Left renal pelvis (tissue), 4 donors: ENCODE measurements around the gene NEIL3. TPM values are rescaled to one million over a fixed set of nuclear protein-coding genes. Genes with fewer than 3 reads are reported as not detected.

Experiments
- DNase-seq, 4 donors: peaks; one replicate each; pipeline ENCODE4 v3.0.0-alpha.2; 2013; ENCODE audit warnings: low read depth in 4 of 4, low spot score in 3 of 4
- polyA plus RNA-seq, 4 donors: library from polyadenylated mRNA; unstranded; fragments of 120-200 nt; gene quantifications; one replicate each; pipeline ENCODE4 v1.2.1, GENCODE V29; 2013; ENCODE audit not compliant: insufficient read length in 4 of 4

Gene NEIL3
- polyA plus RNA-seq, 4 donors: 5.2 to 7.7 (median 6.1) TPM

- DNase-seq: no peak
These were observed 47.2 kb downstream of the NEIL3 start for GRCh38 chr4:177356921-177357320.

- DNase-seq: no peak
These were observed 57.7 kb downstream of the NEIL3 start for GRCh38 chr4:177367336-177367735.

DNA sequence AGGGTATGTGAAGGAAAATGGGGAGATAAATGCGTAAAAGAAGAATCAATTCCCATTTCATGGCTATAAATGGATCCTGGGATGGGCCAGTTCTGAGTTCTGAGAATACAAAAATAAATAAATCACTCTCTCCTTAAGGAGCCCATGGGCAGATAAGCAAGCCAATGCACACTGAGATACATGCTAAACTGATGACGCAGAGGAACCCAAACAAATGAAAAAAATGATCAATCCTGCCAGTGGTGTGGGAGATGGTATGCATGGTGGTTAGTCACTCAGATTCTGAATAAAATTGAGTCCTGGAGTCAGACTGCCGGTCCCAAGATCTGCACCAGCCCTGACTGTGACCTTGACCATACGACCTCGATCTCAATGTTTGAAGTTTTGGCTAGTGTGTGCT is 59.7 kb downstream of the NEIL3 start:
- DNase-seq: no peak

GRCh38 chr4:177371461-177371860 is 61.8 kb downstream of the NEIL3 start:
- no peak for DNase-seq

GRCh38 chr4:177374966-177375365 is 65.3 kb downstream of the NEIL3 start:
- no peak for DNase-seq

GRCh38 chr4:177375372-177375771 is 65.7 kb downstream of the NEIL3 start:
- DNase-seq: no peak

GRCh38 chr4:177376024-177376423 is 66.3 kb downstream of the NEIL3 start:
- DNase-seq: no peak

- no peak for DNase-seq
These were observed 71.1 kb downstream of the NEIL3 start for GRCh38 chr4:177380730-177381287.

DNA sequence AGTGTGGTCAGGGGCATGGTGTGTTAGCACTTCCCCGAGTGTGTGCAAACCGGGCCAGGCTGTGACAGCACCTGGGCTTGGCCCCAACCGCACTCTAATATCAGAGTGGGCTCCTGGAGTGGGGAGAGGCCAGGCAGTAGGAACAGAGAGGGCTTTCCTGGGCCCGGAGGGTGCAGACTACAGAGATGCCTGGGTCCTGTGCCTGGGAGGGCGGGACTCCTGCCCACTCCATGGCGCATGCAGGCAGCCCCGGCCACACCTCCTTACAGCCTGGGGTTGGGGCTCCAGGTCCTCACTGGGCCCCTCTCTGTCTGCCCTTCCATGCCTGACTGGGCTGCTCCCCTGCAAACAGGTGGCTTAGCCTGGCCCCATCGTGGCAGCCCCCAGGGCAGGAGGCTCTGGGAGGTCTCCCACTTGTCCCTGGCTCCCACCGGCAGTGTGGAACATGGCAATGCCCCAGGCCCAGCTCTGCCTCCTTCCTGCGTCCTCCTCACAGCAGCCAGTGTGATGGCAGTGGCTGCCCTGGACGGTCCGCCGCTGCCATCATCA is 72.2 kb downstream of the NEIL3 start:
- no peak for DNase-seq

GRCh38 chr4:177384856-177385397 is 75.3 kb downstream of the NEIL3 start:
- no peak for DNase-seq

GRCh38 chr4:177385576-177386277 is 76.1 kb downstream of the NEIL3 start:
- no peak for DNase-seq

DNA sequence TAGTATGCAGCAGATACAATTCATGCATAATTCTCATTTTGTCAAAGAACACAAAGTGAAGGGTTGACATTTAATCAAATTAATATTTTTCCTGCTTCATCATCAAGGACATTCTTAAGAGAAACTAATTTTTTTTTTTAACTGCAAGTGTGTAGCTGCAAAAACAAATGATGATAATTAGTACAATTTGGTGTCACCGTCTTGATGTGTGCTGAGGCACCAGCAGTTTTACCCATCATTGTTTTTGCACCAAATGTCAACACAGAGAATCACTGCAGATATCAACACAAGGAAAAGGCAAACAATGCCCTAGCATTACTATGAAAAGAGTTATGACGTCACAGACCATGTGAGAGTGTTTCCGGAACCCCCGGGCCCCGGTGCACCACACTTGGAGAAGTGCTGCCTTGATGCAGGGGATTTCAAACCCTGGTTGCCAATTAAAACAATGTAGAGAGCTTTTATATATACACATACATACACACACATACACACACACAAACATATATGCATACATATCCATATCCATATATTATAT is 76.7 kb downstream of the NEIL3 start:
- DNase-seq: no peak

- DNase-seq: no peak
These were observed 81.6 kb downstream of the NEIL3 start for GRCh38 chr4:177391287-177391686.

DNA sequence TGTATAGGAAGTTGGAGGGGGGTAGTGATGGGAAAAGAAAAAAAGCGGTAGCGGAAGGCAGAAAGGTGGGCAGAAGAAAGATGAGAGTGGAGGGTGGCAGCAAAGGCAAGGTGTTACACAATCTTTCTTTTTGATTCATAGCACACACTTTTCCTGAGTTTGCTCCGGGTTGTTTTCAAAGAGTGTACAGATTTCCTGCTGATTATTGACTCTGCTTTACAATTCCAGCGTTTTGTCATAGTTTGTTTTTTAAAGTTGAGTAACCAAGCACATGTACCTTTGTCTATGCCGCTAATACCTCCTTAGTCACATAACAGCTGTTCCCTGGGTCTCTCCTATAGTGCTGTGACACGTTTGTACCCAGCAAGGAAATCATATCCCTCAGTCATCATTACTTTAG is 82.3 kb downstream of the NEIL3 start:
- no peak for DNase-seq

DNA sequence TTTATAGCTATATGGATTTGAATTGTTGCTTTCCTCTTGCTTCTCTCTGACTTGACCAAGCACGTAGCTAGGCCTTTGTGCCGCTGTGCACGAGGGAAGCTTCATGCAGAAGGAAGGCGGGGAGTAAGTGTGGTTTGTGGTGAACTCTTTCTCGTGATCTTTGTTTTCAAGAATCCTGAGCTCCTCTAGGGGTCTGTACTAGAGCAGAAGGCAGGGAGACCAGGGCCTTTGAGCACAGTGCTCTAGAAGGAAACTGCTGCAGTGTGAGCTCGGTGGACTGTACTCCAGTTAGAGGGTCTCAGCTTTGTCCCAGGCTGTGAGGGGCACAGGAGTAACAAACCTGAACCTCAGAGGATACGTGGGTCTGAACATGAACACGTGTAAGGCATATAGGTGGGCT is 83.6 kb downstream of the NEIL3 start:
- no peak for DNase-seq

GRCh38 chr4:177396352-177396751 is 86.7 kb downstream of the NEIL3 start:
- DNase-seq: no peak

DNA sequence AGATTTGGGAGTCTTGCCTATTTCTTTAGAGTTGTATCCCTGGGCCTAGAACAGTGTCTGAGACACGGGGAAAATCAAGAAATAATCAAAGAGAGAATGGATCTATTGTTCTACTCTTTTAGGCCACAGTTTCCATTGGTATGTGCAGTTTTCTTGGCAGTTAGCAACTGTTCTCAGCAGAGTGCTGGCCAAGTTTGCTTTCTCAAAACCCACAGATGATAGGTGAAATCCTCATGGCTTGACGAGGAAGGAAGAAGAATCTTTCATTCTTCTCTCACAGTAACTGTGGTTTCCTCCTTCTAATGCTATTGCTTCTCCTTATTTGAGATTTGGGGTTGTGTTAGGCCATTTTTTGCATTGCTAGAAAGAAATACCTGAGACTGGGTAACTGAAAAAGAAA is 90.4 kb downstream of the NEIL3 start:
- no peak for DNase-seq

DNA sequence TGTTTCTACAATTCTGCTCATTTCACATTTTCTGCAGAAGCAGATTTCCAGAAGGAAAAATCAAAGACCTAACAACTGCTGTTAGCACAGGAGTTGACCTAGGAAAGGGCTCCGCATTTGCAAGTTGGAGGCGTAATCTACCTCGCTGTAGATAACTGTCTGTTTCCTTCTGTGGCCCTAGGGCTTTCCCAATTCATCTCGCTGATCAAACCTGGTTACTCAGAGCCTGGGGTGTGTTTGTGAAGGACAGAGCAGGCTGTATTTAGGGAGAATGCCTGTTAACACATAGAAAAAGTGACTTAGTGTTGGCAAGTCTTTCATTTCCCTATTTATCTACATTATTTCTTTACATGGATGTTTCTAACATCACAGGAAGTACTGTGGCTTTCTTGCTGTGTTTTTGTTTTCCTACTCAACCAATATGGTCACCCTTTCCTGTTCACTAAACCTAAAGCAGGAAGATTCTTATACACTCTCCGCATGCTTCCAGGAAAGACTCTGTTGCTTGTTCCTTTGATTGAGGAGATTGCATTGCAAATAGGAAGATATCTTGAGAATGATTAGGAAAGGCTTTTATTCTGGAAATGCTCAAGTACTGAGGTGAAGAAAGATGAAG is 92.1 kb downstream of the NEIL3 start:
- no peak for DNase-seq

DNA sequence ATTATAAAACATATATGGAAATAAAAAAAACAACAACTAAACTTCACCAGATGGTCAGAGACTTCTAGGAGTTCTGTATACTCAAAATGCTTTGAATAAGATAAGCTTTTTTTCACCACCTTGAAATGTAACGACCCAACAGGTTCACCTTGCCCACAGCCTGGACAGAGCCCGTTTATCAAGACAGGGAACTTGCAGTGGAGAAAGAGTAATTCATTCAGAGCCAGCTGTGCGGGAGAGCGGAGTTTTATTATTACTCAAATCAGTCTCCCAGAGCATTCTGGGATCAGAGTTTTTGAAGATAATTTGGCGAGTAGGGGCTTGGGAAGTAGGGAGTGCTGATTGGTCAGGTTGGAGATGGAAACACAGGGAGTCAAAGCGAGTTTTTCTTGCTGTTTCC is 94.1 kb downstream of the NEIL3 start:
- DNase-seq: no peak

GRCh38 chr4:177404342-177404741 is 94.7 kb downstream of the NEIL3 start:
- no peak for DNase-seq

DNA sequence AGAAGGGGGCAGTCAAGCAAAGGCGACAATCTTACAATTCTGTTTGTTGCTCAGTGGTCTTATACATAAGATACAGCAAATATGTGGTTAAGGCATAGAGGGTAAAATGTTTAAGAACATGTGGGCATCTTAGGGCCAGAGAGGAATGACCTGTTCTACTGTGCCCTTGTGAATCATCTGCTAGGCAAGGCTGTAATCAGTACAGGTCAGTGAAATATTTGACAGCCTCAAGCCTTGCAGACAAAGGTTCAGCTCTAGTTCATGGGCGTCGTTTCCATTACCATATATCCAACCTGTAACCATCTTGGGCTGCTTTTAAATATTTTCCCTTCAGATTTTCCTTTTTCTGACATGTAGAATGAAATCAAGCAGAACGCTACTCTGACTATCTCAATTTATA is 95.3 kb downstream of the NEIL3 start:
- no peak for DNase-seq
